H1 (cell line): ENCODE results near the gene COG7. TPM values are rescaled to one million over a fixed set of nuclear protein-coding genes. Genes with fewer than 3 reads are reported as not detected.

Experiments
- CTCF ChIA-PET: fragments of 300-600 bp; sonication (Branson Sonifier 250); formaldehyde crosslinking; loops from one replicate; lab custom pipeline; 2021; ENCODE audit not compliant: partially characterized antibody; lab: Charles Lee
- POLR2A ChIA-PET: fragments of 300-600 bp; sonication (Branson Sonifier 250); formaldehyde crosslinking; loops from one replicate; lab custom pipeline; 2021; ENCODE audit warnings: inconsistent platforms; ENCODE audit not compliant: partially characterized antibody; lab: Charles Lee
- DNase-seq, 2 experiments: peaks; one replicate each; pipeline versions ENCODE4 v3.0.0 to v3.0.0-alpha.2; 2010 to 2022; ENCODE audit warnings: low spot score in 2 of 2, low read depth in 1 of 2, mixed read lengths in 1 of 2
- FAIRE-seq: peaks from 2 replicates; lab custom pipeline; 2011; peaks lifted over from hg19 to GRCh38; lab: Jason Lieb, UNC
- H2AFZ ChIP-seq: 2 replicates; pipeline ENCODE4 v1.8.1; 2012; ENCODE audit warnings: low read length, inconsistent platforms
- H2AK5ac ChIP-seq: 2 replicates; pipeline ENCODE4 v1.6.1; 2013; ENCODE audit warnings: low read depth, low read length
- H2BK120ac ChIP-seq: replicated peaks from 2 replicates; pipeline ENCODE3; 2013; ENCODE audit warnings: low read depth, low read length, inconsistent platforms
- H2BK12ac ChIP-seq: 2 replicates; pipeline ENCODE4 v1.6.1; 2013; ENCODE audit warnings: low read depth, low read length
- H2BK15ac ChIP-seq: 2 replicates; pipeline ENCODE4 v1.6.1; 2013; ENCODE audit warnings: low read length
- H2BK20ac ChIP-seq: 2 replicates; pipeline ENCODE4 v1.6.1; 2013; ENCODE audit warnings: low read length
- H2BK5ac ChIP-seq: 2 replicates; pipeline ENCODE4 v1.6.1; 2013; ENCODE audit warnings: low read depth, low read length
- H3K14ac ChIP-seq: 2 replicates; pipeline ENCODE4 v1.6.1; 2013; ENCODE audit warnings: inconsistent platforms; ENCODE audit not compliant: insufficient read length
- H3K18ac ChIP-seq: 2 replicates; pipeline ENCODE4 v1.6.1; 2013; ENCODE audit warnings: low read length; ENCODE audit errors: extremely low read depth
- H3K23ac ChIP-seq: 2 replicates; pipeline ENCODE4 v1.6.1; 2013; ENCODE audit warnings: inconsistent platforms; ENCODE audit not compliant: insufficient read length
- H3K23me2 ChIP-seq: 2 replicates; pipeline ENCODE4 v1.6.1; 2013; ENCODE audit warnings: low read depth, low read length
- H3K27ac ChIP-seq: 2 replicates; pipeline ENCODE4 v1.6.1; 2011; ENCODE audit warnings: low read depth, low read length, inconsistent platforms
- H3K27me3 ChIP-seq, 4 experiments: replicated peaks in 1 of 4; 1 replicate in 1 of 4; 2 replicates in 3 of 4; pipeline versions ENCODE4 v1.6.1 to v1.8.1; 2011 to 2013; ENCODE audit warnings: low read length in 3 of 4, mild to moderate bottlenecking in 3 of 4, inconsistent platforms in 2 of 4, mixed read lengths in 2 of 4, moderate library complexity in 1 of 4; ENCODE audit not compliant: control insufficient read depth in 3 of 4, insufficient read depth in 3 of 4; ENCODE audit errors: extremely low read depth in 1 of 4
- H3K36me3 ChIP-seq, 4 experiments: 2 replicates each; pipeline versions ENCODE4 v1.6.1 to v1.8.1; 2011 to 2013; ENCODE audit warnings: mild to moderate bottlenecking in 4 of 4, low read length in 3 of 4, moderate library complexity in 2 of 4, control low read depth in 1 of 4, inconsistent platforms in 1 of 4; ENCODE audit not compliant: insufficient read depth in 4 of 4, control insufficient read depth in 2 of 4
- H3K4ac ChIP-seq: replicated peaks from 2 replicates; pipeline ENCODE3; 2013; ENCODE audit warnings: low read length, low read depth, mixed read lengths, inconsistent platforms; ENCODE audit not compliant: insufficient read length
- H3K4me1 ChIP-seq, 4 experiments: replicated peaks in 1 of 4; 1 replicate in 1 of 4; 2 replicates in 3 of 4; pipeline versions ENCODE4 v1.6.1 to v1.8.1; 2011 to 2013; ENCODE audit warnings: low read length in 3 of 4, inconsistent platforms in 2 of 4, mixed read lengths in 1 of 4; ENCODE audit not compliant: insufficient read depth in 4 of 4, control insufficient read depth in 3 of 4
- H3K4me2 ChIP-seq, 2 experiments: 2 replicates each; pipeline versions ENCODE4 v1.6.1 to v1.8.1; 2011 to 2013; ENCODE audit warnings: low read depth in 2 of 2, low read length in 2 of 2, control low read depth in 1 of 2, inconsistent platforms in 1 of 2, mild to moderate bottlenecking in 1 of 2; ENCODE audit not compliant: insufficient read depth in 1 of 2
- H3K4me3 ChIP-seq, 4 experiments: fragments of 200-600, 300-600 bp in 1 of 4; sonication (generic), shearing (Covaris generic), sonication (Bioruptor Twin) in 1 of 4; 2 replicates each; pipeline versions ENCODE4 v1.5.1 to v1.8.1; 2011 to 2016; ENCODE audit warnings: low read length in 4 of 4, low read depth in 3 of 4, control low read depth in 2 of 4, inconsistent platforms in 2 of 4, mild to moderate bottlenecking in 2 of 4, mixed read lengths in 1 of 4, moderate library complexity in 1 of 4; ENCODE audit not compliant: insufficient read depth in 2 of 4; ENCODE audit errors: extremely low read depth in 1 of 4
- H3K56ac ChIP-seq: replicated peaks from 2 replicates; pipeline ENCODE3; 2013; ENCODE audit warnings: low read depth, mild to moderate bottlenecking, mixed read lengths, low read length, inconsistent platforms; ENCODE audit not compliant: insufficient read length
- H3K79me1 ChIP-seq: 2 replicates; pipeline ENCODE4 v1.6.1; 2013; ENCODE audit warnings: low read depth, low read length, control low read depth
- H3K79me2 ChIP-seq, 2 experiments: 2 replicates each; pipeline versions ENCODE4 v1.6.1 to v1.8.1; 2012 to 2013; ENCODE audit warnings: low read length in 2 of 2, mild to moderate bottlenecking in 2 of 2, inconsistent platforms in 1 of 2; ENCODE audit not compliant: insufficient read depth in 2 of 2, control insufficient read depth in 1 of 2
- H3K9ac ChIP-seq, 4 experiments: replicated peaks in 1 of 4; 1 replicate in 1 of 4; 2 replicates in 3 of 4; pipeline versions ENCODE4 v1.6.1 to v1.8.1; 2011 to 2013; ENCODE audit warnings: low read depth in 3 of 4, low read length in 3 of 4, control low read depth in 2 of 4, mild to moderate bottlenecking in 2 of 4, moderate library complexity in 2 of 4, inconsistent platforms in 1 of 4; ENCODE audit errors: extremely low read depth in 1 of 4
- H3K9me3 ChIP-seq, 2 experiments: 2 replicates each; pipeline versions ENCODE4 v1.6.1 to v1.8.1; 2012 to 2013; ENCODE audit warnings: mild to moderate bottlenecking in 2 of 2, moderate library complexity in 2 of 2, control low read depth in 1 of 2, inconsistent platforms in 1 of 2, low read depth in 1 of 2, low read length in 1 of 2, mixed read lengths in 1 of 2; ENCODE audit not compliant: insufficient read depth in 2 of 2
- H4K20me1 ChIP-seq, 2 experiments: replicated peaks in 1 of 2; 2 replicates each; pipeline versions ENCODE3 to v1.8.1; 2011 to 2013; ENCODE audit warnings: inconsistent platforms in 2 of 2, low read length in 2 of 2, mild to moderate bottlenecking in 1 of 2; ENCODE audit not compliant: insufficient read depth in 2 of 2, control insufficient read depth in 1 of 2
- H4K5ac ChIP-seq: 2 replicates; pipeline ENCODE4 v1.6.1; 2013; ENCODE audit warnings: low read length, low read depth, mixed read lengths, inconsistent platforms; ENCODE audit not compliant: insufficient read length
- H4K8ac ChIP-seq: 2 replicates; pipeline ENCODE4 v1.8.0; 2013; ENCODE audit warnings: mild to moderate bottlenecking, moderate library complexity, low read length, inconsistent platforms; ENCODE audit not compliant: insufficient read depth; ENCODE audit errors: extremely low read depth
- H4K91ac ChIP-seq: replicated peaks from 2 replicates; pipeline ENCODE3; 2013; ENCODE audit warnings: low read length, mixed read lengths, inconsistent platforms; ENCODE audit not compliant: insufficient read length
- BACH1 ChIP-seq: IDR thresholded peaks from 2 replicates; pipeline ENCODE4 v1.6.1; 2012; ENCODE audit warnings: low read length, improper control_type of control experiment
- BCL11A ChIP-seq, 2 experiments: IDR thresholded peaks; one replicate each; pipeline ENCODE4 v1.6.1; 2011; ENCODE audit warnings: low read depth in 2 of 2, low read length in 2 of 2, mild to moderate bottlenecking in 2 of 2
- CEBPB ChIP-seq: IDR thresholded peaks from 2 replicates; pipeline ENCODE4 v1.6.1; 2012; ENCODE audit warnings: low read depth, low read length
- EZH2 ChIP-seq: fragments of 200-600 bp; sonication (generic); IDR thresholded peaks from 2 replicates; pipeline ENCODE4 v1.7.1; 2012; ENCODE audit warnings: low read depth, mild to moderate bottlenecking, moderate library complexity, low read length, inconsistent platforms; ENCODE audit not compliant: severe bottlenecking
- HDAC6 ChIP-seq: IDR thresholded peaks from one replicate; pipeline ENCODE4 v1.7.1; 2012; ENCODE audit warnings: low read depth, mild to moderate bottlenecking, inconsistent platforms, low read length, moderate library complexity
- JUN ChIP-seq: IDR thresholded peaks from 2 replicates; pipeline ENCODE4 v1.6.1; 2011; ENCODE audit warnings: low read depth, mild to moderate bottlenecking, improper control_type of control experiment, low read length
- KDM1A ChIP-seq: fragments of 200-600, 300-600 bp; sonication (generic); IDR thresholded peaks from 2 replicates; pipeline ENCODE4 v1.7.1; 2016; ENCODE audit warnings: mild to moderate bottlenecking, low read length, borderline replicate concordance
- KDM4A ChIP-seq: IDR thresholded peaks from one replicate; pipeline ENCODE4 v1.7.1; 2012; ENCODE audit warnings: low read depth, mild to moderate bottlenecking, moderate library complexity, low read length, inconsistent platforms; ENCODE audit not compliant: severe bottlenecking
- MAX ChIP-seq: IDR thresholded peaks from 2 replicates; pipeline ENCODE4 v1.6.1; 2012; ENCODE audit warnings: inconsistent platforms
- SIRT6 ChIP-seq: IDR thresholded peaks from one replicate; pipeline ENCODE4 v1.7.1; 2012; ENCODE audit warnings: low read length, inconsistent platforms
- SP1 ChIP-seq: IDR thresholded peaks from 2 replicates; pipeline ENCODE4 v1.6.1; 2011; ENCODE audit warnings: low read depth, low read length
- SP2 ChIP-seq: IDR thresholded peaks from 2 replicates; pipeline ENCODE4 v1.6.1; 2012; ENCODE audit warnings: mild to moderate bottlenecking, low read length, inconsistent platforms
- TCF12 ChIP-seq: IDR thresholded peaks from 2 replicates; pipeline ENCODE4 v1.6.1; 2011; ENCODE audit warnings: low read depth, mild to moderate bottlenecking, low read length
- USF2 ChIP-seq: IDR thresholded peaks from 2 replicates; pipeline ENCODE4 v1.6.1; 2011; ENCODE audit warnings: low read length, improper control_type of control experiment
- YY1 ChIP-seq: IDR thresholded peaks from 2 replicates; pipeline ENCODE4 v1.6.1; 2011; ENCODE audit warnings: low read depth, mild to moderate bottlenecking, low read length
- WGBS, 2 experiments: shearing (Covaris generic) in 1 of 2; methylation state at CpG; one replicate each; pipeline versions ENCODE4 v1.1.6 to v1.1.7; 2013 to 2015; ENCODE audit warnings: low lambda C conversion rate in 2 of 2, mixed read lengths in 2 of 2, inconsistent platforms in 1 of 2, low coverage in 1 of 2, missing lambda C conversion rate in 1 of 2; ENCODE audit not compliant: insufficient replicate concordance in 2 of 2, insufficient coverage in 1 of 2, insufficient read length in 1 of 2; ENCODE audit errors: extremely low coverage in 1 of 2, missing lambda C conversion rate in 1 of 2; 5-methylcytosine and 5-hydroxymethylcytosine counted together
- polyA plus RNA-seq, 7 experiments: library from polyadenylated mRNA; depleted of rRNA in 3 of 7; stranded (reverse) in 5 of 7; unstranded in 2 of 7; fragments of >200 nt in 5 of 7; fragments of 200-250 nt in 2 of 7; gene quantifications; 1 replicate in 5 of 7; 2 replicates in 1 of 7; 4 replicates in 1 of 7; pipeline versions ENCODE4 v1.2.1 to v1.2.3, GENCODE V29; 2011 to 2013; ENCODE audit warnings: missing spikeins in 2 of 7, mixed read lengths in 2 of 7
- total RNA-seq: library from RNA; stranded (reverse); fragmentation: NEBNext Ultra II Directional; extraction: Animal tissue kit (Norgen Biotek cat#: 25700); gene quantifications from 2 replicates; pipeline ENCODE4 v1.2.1, GENCODE V29; 2021

Gene COG7
- total and polyA plus RNA-seq, 2 of the 8 experiments (the other 6 are each of a cell fraction or from before 2014, with no cell fraction given), result 17.2 to 40.4 TPM

- DNase-seq, result no peak
- Histone ChIP-seq H4K8ac (no peak overlapping the region; the same call in 1 of the 2 replicates), H3K4me3 (no peak overlapping the region), H2BK12ac (no peak overlapping the region), H4K5ac (no peak overlapping the region), H3K56ac (no peak overlapping the region), H3K36me3 (no peaks in the 10 kb centered on the region), H2BK20ac (no peak overlapping the region), H3K4ac (no peak overlapping the region), H4K20me1 (no peaks in the 10 kb centered on the region), H2BK5ac (no peak overlapping the region), H3K9me3 (no peaks in the 10 kb centered on the region), H3K4me1 (peaks cover 0 to 4% (median 1%) of the 10 kb centered on the region in 4 experiments; a peak in 2 of 7 replicates), H3K4me2 (no peak overlapping the region), H2BK120ac (no peak overlapping the region), H3K9ac (no peak overlapping the region), H3K14ac (no peak overlapping the region), H2BK15ac (no peak overlapping the region), H3K79me2 (no peaks in the 10 kb centered on the region), H3K23me2 (no peaks in the 10 kb centered on the region; the same call in 1 of the 2 replicates), H4K91ac (no peak overlapping the region), H2AFZ (no peak overlapping the region), H3K23ac (no peak overlapping the region), H3K27ac (no peak overlapping the region), H2AK5ac (no peak overlapping the region), H3K27me3 (no peaks in the 10 kb centered on the region), H3K79me1 (no peaks in the 10 kb centered on the region), H3K18ac (no peak overlapping the region; the same call in 1 of the 2 replicates)
- 87 to 100% methylated on average over 3 to 5 of the region's 5 CpGs for WGBS, 2 experiments
- CTCF ChIA-PET, result interaction anchor here (0.6 to 7.4 kb wide), 7 partner anchors 12 to 198 kb away, joined by 3 to 44 read pairs (median 3); no protein-coding TSS in a partner anchor
- FAIRE-seq, result no peak
- POLR2A ChIA-PET, result no interaction called here
- TF ChIP-seq MAX, result no peak
- TF ChIP-seq JUN, result no peak
- TF ChIP-seq BACH1, result no peak
- TF ChIP-seq KDM4A, result no peak
- no peak for TF ChIP-seq SP2
- no peak for TF ChIP-seq SIRT6
- TF ChIP-seq BCL11A (IDR thresholded peaks at IDR 0.05; ENCODE audit: low read depth in 2 of 2, low read length in 2 of 2), result no peak
- no peak for TF ChIP-seq CEBPB
- TF ChIP-seq SP1, result no peak
- no peak for TF ChIP-seq HDAC6
- TF ChIP-seq YY1, result no peak
- TF ChIP-seq TCF12, result no peak
- no peak for TF ChIP-seq USF2
- no peak for TF ChIP-seq KDM1A
- TF ChIP-seq EZH2, result no peak
Measured at GRCh38 chr16:23378921-23379320, 74.1 kb downstream of the COG7 start.
